CD4-positive, alpha-beta T cell treated with Interleukin-15 for 1 hour (primary cell): ENCODE measurements around the gene TMC2.
"Not testable (repeated sequence)": the region's sequence is repeated elsewhere in the genome, so short reads cannot be mapped to it uniquely, and the experiment has no call there.

Experiments
- DNase-seq: peaks from one replicate; pipeline ENCODE4 v3.0.0-alpha.2; 2020

Gene TMC2

GRCh38 chr20:2536560-2536986 is at the start of gene TMC2:
Gene TMC2, plus strand, starts transcription at chr20:2536573. Its CDS starts 49 bp downstream, at chr20:2536622.
- DNase-seq: no peak

GRCh38 chr20:2502808-2503384 is 33.5 kb upstream of the TMC2 start:
- DNase-seq: not testable (repeated sequence)

GRCh38 chr20:2504803-2505202 is 31.6 kb upstream of the TMC2 start:
- not testable (repeated sequence) for DNase-seq

- not testable (repeated sequence) for DNase-seq
Observed at GRCh38 chr20:2506426-2506825, 29.9 kb upstream of the TMC2 start.

GRCh38 chr20:2507464-2507863 is 28.9 kb upstream of the TMC2 start:
- DNase-seq: no peak

- no peak for DNase-seq
Observed at GRCh38 chr20:2507875-2508630, 28.3 kb upstream of the TMC2 start.

- DNase-seq: peak; percentile 76
Observed at GRCh38 chr20:2508631-2509467, 27.5 kb upstream of the TMC2 start, which contains the start of gene ZNF343. Gene ZNF343, minus strand, starts transcription at chr20:2508915. Its CDS starts 15,020 bp downstream, at chr20:2493895.

GRCh38 chr20:2509468-2509781 is 26.9 kb upstream of the TMC2 start:
- DNase-seq: no peak

- no peak for DNase-seq
Observed at GRCh38 chr20:2509794-2510193, 26.6 kb upstream of the TMC2 start.

GRCh38 chr20:2515203-2515602 is 21.2 kb upstream of the TMC2 start:
- DNase-seq: no peak

GRCh38 chr20:2516399-2516798 is 20.0 kb upstream of the TMC2 start:
- DNase-seq: no peak

- no peak for DNase-seq
Observed at GRCh38 chr20:2518096-2518495, 18.3 kb upstream of the TMC2 start.

- DNase-seq: no peak
Observed at GRCh38 chr20:2518558-2518957, 17.8 kb upstream of the TMC2 start.

- no peak for DNase-seq
Observed at GRCh38 chr20:2519115-2519809, 17.1 kb upstream of the TMC2 start.

GRCh38 chr20:2520617-2521016 is 15.8 kb upstream of the TMC2 start:
- no peak for DNase-seq

GRCh38 chr20:2521369-2522305 is 14.7 kb upstream of the TMC2 start:
- peak; percentile 33 for DNase-seq

- DNase-seq: not testable (repeated sequence)
Observed at GRCh38 chr20:2522826-2523429, 13.4 kb upstream of the TMC2 start.

- peak; percentile 87 for DNase-seq
Observed at GRCh38 chr20:2523919-2524708, 12.3 kb upstream of the TMC2 start.

- DNase-seq: no peak
Observed at GRCh38 chr20:2524709-2525506, 11.5 kb upstream of the TMC2 start.

GRCh38 chr20:2526218-2526583 is 10.2 kb upstream of the TMC2 start:
- DNase-seq: not testable (repeated sequence)
